Retinal pigment epithelial cell (primary cell): ENCODE measurements around the gene IL12B.

Experiments used
- DNase-seq: peaks from one replicate; pipeline ENCODE4 v3.0.0-alpha.2; 2010; ENCODE audit warnings: low read depth
- H3K4me3 ChIP-seq: 2 replicates; pipeline ENCODE4 v1.5.1; 2011; ENCODE audit warnings: mild to moderate bottlenecking, low read length, control low read depth, moderate library complexity
- TF ChIP-seq, protein P1 (sequence below): conservative IDR thresholded peaks from 2 replicates; pipeline ENCODE4 v1.5.1; 2011; ENCODE audit warnings: low read depth, low read length, control low read depth, inconsistent platforms

The IL12B gene

DNA sequence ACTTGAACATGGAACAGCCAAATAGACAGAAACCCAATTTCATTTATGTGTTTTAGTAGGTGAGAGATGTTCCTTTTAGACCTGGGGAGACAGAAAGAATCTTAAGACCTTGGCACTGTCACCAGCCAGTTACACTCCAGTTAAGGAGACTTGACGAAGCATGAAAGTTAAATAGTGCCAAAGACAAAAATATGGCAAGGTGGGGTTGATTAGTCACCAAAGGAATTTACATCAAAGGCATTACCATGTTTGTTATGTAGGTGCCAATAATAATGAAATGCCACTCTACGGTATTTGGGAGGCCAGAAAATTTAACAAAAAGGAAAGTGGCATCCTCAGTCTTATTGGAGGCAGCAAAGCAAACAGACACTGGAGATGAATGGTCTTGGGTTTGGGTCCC, 9.2 kb upstream of the IL12B start:
- TF ChIP-seq, protein P1, sequence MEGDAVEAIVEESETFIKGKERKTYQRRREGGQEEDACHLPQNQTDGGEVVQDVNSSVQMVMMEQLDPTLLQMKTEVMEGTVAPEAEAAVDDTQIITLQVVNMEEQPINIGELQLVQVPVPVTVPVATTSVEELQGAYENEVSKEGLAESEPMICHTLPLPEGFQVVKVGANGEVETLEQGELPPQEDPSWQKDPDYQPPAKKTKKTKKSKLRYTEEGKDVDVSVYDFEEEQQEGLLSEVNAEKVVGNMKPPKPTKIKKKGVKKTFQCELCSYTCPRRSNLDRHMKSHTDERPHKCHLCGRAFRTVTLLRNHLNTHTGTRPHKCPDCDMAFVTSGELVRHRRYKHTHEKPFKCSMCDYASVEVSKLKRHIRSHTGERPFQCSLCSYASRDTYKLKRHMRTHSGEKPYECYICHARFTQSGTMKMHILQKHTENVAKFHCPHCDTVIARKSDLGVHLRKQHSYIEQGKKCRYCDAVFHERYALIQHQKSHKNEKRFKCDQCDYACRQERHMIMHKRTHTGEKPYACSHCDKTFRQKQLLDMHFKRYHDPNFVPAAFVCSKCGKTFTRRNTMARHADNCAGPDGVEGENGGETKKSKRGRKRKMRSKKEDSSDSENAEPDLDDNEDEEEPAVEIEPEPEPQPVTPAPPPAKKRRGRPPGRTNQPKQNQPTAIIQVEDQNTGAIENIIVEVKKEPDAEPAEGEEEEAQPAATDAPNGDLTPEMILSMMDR: no peak
- H3K4me3 ChIP-seq: no peak overlapping the region

DNA sequence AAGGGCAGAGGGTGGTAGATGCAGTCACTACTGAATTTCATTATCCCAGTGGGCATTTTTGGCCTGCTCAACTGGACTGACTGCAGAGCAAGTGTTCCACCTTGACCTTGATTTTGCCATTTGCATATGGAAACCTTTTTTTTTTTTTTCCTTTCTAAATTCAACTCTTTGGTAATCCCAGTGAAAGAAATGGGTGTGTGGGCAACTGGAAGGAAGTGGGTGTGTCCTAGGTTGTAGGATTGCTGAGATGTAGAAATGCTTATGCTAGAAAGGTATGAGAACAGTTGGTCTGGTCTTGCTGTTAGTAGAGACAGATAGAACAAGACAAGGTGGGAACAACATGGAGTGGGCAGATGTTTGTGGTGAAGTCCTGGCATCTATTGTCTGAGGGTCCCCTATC, 7.8 kb upstream of the IL12B start:
- no peak for DNase-seq
- no peak overlapping the region for H3K4me3 ChIP-seq
- TF ChIP-seq, protein P1: no peak

More for the DNA sequence above, 9.2 kb upstream of the IL12B start:
- no peak for DNase-seq

DNA sequence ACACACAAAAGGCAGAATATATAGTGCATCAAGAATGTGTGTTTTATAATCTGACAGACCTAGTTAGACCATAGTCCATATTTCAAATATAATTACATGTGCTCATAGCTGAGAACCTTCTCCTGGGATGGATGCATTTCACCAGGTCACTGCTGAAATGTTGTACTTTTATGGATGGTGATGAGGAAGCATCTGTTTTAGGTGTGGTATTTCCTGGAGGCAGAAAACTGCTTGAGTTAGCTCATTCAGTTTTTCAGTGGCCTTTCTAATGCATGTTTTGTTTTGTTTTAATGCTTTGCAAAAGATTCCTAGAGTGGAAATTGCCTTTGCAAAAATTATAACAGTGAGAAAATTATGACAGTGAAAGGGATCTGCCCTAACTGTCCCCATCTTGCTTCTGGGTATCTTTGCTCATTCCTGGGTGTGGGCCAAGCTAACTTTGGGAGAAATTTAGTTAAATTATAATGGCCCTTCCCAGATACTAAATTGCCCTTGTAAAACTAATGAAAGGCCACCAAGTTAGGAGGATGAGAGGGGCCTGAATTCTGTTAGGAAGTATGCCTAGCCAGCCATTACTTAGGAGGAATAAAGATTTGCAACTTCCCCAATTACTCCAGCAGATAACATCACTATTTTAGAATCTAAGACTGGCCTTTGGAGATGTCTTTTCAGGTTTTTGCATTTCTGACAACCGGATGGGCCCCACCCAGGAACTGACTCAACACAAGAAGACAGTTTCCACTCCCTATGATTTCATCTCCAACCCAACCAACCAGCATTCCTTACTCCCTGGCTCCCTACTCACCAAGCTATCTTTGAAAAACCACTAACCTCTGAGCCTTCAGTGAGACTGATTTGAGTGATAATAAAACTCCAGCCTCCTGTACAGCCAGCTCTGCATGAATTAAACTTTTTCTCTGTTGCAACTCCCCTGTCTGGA, 7.0 kb upstream of the IL12B start:
- no peak overlapping the region for H3K4me3 ChIP-seq
- TF ChIP-seq, protein P1: no peak
- no peak for DNase-seq

DNA sequence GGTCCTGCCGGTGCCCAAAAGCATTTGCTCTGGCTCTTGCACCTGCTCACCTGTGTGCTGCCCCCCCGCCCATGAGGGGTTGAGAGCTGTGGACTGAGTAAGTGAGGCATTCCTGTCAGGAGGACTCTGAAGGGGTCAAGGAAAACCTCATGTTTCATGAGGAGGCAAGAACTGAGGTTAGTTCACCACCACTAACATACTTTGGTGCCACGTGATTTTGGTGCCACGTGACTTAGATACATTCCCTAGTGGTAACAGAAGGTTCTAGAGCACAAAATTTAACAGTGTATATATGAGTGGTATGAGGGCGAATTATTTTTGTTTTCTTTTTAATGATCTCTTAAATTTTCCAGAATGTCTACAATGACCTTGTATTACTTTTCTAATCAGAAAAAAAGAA, 6.3 kb upstream of the IL12B start:
- no peak for DNase-seq
- TF ChIP-seq, protein P1: no peak
- no peak overlapping the region for H3K4me3 ChIP-seq

DNA sequence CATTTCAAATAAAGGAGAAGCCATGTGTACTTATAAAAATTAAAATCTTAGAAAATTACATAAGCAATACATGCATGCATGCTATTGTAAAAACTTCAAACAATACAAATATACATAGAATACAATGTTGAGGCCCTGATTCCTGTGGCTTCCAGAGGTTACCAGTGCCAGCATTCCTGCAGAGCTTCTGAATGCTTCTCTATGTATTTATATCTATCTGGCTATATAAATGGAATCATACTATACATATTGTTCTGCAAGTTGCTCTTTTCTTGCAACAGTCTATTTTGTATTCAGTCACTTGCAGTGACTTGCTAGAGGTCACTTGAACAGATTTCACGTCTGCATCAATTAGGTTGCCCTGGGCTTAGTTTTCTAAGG, 3.2 kb upstream of the IL12B start:
- no peak overlapping the region for H3K4me3 ChIP-seq
- TF ChIP-seq, protein P1: no peak
- DNase-seq: no peak

DNA sequence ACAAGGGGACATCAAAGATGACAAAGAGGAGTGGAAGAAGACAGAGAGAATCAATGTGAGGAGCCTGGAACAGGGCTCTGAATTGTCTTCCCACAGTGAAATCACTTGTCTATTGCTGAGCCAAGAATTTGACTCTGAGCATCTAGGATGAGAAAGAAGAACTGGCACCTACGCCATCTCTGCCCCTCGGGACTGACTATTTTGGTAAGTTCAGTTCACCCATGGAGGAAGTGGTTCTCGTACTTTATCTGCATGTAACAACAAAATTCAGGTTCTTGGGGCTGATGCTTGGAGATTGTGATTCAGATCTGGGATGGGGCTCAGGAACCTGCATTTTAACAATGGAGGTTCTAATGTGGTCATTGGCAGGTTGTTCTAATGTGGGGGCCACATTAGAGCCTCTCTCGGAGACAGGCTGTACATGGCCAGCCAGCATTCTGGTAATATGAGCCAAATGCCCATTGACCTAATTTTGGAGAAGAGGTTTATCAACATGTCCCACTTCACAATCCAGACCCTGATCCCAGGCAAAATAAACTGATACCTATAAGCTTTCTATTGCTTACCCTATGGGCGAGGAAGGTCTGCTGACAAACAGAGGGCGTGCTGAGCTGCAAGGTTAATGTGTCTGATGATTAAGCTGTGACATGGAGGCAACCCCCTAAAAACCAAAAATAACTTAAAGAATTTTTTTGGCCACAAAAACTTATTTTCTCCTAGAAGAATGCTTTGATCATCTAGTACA, 2.7 kb upstream of the IL12B start:
- TF ChIP-seq, protein P1: no peak
- no peak for DNase-seq

More for the DNA sequence above, 2.7 kb upstream of the IL12B start:
- no peak overlapping the region for H3K4me3 ChIP-seq
